GM18520 (cell line): ENCODE measurements around the gene FAM3C.

Source experiments
- ATAC-seq: cut with Tn5 transposase; IDR thresholded peaks from one replicate; pipeline ENCODE4 v1.9.1; 2021; ENCODE audit not compliant: unreplicated experiment

Gene FAM3C

DNA sequence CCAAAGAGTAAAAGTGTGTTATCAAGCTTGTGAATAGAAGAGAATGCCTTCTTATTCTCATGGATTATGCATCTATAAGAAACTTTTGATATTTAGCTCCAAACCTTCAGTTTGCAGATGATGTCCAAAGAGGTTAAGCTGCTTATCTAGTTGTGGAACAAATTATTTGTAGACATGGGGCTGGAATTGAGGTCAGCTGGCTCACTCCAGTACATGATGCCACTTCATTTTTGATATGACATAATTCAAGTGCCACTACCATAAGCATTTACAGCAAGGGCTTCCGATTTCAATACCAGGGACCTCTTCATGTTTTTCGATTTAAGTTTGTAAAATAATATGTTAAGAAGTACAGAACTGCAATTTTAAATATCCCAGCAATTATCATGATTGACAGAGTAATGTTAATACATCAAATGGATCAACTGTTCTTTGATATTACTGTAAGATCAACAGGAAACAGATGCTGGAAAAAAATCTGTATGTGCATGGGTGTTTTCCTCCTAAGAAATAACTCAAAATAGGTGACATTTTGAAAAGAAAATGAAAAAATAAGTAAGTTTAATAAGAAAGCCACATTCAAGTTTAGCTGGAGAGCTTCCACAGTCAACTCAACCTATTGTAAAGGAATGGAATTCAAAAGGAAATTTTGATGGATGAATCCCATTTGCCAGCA is 12.7 kb downstream of the FAM3C start:
- ATAC-seq: no peak

DNA sequence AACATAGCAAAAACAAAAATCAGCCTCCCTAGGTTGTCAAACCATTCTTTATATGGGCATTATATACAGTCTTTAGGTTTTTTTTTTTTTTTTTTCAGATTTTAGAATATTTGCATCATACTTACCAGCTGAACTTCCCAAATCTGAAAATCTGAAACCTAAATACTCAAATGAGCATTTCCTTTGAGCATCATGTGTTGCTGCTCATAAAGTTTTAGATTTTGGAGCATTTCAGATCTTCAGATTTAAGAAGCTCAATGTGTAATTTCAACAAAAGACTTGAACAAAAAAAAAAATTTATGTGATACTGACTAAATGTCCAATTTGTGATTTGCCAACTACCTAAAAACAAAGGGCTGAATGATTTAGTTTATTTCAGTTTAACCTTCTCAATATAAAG is 13.6 kb downstream of the FAM3C start:
- ATAC-seq: no peak

DNA sequence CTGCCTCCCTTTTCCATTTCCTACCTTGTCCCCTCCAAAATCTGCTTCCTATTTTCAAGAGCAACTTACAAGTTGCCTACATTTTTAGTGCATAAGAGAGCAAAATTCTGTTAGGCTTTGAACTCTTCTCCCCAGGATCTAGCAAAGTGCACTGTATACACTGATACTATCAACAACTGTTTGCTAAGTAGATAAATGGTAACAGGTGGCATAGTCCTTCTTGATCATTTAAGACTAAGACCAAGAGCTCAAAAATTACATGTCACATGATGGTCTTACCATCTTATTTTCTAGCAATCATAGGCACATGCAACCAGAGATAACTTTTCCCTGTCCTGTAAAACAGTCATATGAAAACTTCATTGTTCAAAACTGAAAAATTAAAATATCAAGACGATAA is 16.2 kb downstream of the FAM3C start:
- ATAC-seq: no peak

- ATAC-seq: no peak
Observed at GRCh38 chr7:121376979-121377378, 19.1 kb downstream of the FAM3C start.

DNA sequence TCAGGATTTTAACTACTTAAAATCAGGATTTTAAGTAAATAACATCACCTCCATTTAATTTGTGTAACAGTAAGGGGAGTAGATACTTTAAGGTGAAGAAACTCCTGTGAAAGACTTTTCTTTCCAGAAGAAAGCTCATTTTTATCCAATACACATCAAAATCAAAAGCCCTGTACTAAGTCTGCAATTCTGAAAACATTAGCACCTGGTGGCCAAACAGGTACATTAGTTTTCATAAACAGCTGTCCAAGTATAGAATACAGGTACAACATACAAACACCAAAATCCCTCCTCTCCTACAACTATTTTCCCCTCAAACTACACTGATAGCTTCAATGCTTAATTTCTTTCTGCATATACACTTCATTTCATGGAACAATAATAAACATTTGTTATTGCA is 22.9 kb downstream of the FAM3C start:
- ATAC-seq: no peak

GRCh38 chr7:121372376-121373010 is 23.6 kb downstream of the FAM3C start:
- ATAC-seq: peak; percentile 87

- ATAC-seq: no peak
Observed at GRCh38 chr7:121371883-121372282, 24.2 kb downstream of the FAM3C start.

DNA sequence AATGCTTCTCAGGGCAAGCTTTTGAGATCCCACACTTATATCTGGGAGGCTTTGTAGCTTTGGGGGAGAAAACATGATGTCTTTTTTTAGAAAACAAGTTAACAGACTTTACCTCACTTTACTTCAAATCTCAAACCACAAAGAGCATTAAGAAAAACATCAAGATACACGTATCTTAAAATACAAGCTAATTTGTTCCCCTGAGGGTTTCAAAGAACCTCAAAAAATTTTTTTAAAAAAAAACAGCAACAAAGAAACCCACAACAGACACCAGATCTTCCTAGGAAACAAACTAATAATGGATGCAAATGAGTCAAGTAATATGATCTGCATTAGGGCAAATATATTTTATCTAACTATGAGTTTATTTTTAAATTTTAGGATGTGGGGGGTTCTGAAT is 24.7 kb downstream of the FAM3C start:
- no peak for ATAC-seq

DNA sequence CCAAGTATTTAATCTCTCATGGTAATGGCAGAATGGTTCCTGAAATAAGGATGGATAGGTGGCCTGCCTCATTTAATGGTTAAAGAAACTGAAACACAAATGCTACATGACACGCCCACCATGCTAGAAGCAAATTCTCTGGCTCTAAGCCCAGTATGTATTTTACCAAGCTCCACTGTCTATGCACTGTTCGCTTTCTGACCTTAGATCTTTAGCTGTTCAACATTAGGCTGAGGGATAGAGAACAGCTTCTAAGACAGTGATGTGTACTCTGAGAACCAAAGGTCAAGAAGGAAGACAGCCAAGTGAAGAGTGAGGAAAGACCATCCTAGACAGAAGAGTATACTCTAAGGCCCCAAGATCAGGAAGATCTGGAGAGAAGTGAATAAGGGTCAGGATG is 26.6 kb downstream of the FAM3C start:
- ATAC-seq: peak; percentile 28

GRCh38 chr7:121366852-121367431 is 29.2 kb downstream of the FAM3C start:
- no peak for ATAC-seq

- no peak for ATAC-seq
Observed at GRCh38 chr7:121360564-121360963, 35.5 kb downstream of the FAM3C start.

DNA sequence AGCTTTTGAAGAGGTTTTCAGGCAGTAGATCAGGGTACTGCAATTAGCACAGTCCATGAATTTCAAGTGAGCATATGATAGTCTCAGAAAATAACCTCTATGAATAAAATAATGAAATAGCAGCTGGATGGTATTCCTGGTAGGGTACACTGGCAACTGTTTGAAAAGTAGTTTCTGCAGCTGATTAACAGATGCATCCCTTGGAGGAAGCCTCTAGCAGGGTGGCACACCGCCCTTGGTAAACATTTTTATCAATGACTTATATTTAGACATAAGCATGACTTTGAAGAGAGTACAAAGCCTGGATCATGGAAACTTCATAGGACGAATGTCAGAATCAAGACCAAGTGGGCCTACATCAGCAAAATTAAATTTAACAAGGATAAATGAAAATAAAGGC is 40.5 kb downstream of the FAM3C start:
- no peak for ATAC-seq

DNA sequence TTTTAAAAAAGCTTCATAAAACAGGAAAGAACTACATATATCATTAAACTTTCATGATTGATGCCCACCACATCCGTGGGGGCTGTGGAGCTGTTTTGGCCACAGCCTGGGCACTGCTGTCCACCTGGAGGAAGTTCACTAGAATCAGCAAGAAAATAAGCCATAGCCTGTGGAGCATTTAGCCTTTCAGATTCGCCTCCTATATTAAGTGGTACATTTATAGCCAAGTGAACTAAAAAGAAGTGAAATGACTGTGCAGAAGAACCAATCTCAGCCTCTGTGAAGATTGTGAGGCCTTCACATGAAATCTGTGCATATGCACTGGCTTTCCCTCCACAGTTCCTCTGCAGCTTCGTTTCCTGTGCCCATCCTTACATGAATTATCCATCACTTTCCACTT is 43.8 kb downstream of the FAM3C start:
- no peak for ATAC-seq

- no peak for ATAC-seq
Observed at GRCh38 chr7:121351682-121352081, 44.4 kb downstream of the FAM3C start.

DNA sequence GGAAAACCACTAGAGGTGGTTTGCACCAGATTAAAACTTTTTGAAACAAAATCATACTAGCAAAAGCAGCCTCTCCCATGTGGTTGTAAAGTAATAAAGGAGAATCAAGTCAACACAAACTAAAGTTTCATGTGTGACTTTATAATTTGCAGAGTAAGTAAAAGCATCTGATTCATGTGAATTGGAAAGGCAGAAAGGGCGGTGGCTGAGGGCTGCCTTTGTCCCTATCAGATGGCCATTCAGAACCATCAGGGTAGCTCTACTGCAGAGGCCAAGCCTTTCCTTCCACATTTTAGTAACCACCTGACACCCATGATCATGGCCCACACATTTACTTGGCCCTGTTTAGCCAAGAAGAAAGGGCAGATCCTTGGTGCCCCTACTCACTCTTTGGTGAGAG is 51.6 kb downstream of the FAM3C start:
- ATAC-seq: no peak

DNA sequence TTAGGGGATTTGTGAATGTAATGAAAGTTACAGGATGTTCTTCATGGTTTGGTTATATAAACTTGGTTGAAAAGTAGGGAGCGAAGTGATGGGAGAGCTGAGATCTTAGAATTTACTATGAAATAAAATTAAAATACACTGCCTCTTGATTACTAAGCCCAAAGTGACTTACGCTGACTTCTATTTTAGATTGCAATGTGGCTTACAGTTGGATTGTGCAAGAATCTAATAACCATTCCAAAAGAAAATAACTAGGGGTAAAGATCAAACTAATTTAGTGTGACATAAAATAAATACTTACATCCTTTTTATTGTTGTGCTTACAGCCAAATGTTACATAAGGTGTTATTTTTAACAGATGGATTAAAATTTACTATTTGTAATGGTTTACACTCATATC is 52.0 kb downstream of the FAM3C start:
- ATAC-seq: no peak

- no peak for ATAC-seq
Observed at GRCh38 chr7:121343302-121343701, 52.8 kb downstream of the FAM3C start.

DNA sequence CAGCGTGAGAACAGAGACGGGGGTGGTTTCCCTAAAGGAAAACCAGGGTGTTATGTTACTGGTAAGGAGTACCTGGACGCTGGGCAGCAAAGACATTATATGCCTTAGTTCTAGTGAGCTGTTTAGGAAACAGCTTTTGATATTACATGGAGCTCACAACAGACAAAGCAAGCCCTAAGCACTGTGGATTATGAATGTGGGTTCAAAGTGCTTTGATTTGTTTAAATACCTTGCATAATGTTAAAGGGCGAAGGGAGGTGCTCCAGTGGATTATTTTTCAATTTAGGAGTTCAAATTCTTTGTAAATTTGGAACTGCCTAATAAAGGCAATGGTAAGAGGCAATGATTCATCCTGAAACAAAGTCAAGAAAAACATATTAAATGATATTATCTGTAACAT is 53.5 kb downstream of the FAM3C start:
- no peak for ATAC-seq

- ATAC-seq: no peak
Observed at GRCh38 chr7:121341933-121342332, 54.2 kb downstream of the FAM3C start.

DNA sequence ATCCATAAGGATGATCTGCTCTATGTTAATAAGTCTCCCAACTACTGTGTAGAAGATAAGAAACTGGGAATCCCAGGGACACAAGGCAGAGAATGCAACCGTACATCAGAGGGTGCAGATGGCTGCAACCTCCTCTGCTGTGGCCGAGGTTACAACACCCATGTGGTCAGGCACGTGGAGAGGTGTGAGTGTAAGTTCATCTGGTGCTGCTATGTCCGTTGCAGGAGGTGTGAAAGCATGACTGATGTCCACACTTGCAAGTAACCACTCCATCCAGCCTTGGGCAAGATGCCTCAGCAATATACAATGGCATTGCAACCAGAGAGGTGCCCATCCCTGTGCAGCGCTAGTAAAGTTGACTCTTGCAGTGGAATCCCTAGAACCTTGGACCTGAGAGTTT is 57.0 kb downstream of the FAM3C start:
- peak; percentile 67 for ATAC-seq

- no peak for ATAC-seq
Observed at GRCh38 chr7:121337398-121337797, 58.7 kb downstream of the FAM3C start.

DNA sequence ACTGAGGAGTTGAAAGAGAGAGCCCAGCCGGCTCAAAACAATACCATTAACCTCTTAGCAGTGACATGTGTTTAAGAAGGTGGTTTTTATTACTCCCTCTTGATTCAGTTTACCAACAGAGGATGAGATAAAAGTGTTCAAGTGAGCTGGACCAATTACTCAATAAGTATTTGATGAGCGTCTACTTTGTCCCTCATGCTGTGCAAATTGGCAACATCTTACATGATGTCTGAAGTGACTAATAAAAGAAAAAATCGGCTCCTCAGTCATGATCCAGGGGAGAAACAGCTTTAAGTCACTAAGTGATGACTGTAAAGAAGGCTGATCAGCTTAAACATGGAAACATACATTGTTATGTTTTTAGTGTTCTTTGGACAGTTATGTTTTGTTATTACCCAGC is 59.5 kb downstream of the FAM3C start:
- no peak for ATAC-seq
